Non-pigmented ciliary epithelial cell (primary cell): Measurements from ENCODE around the gene PLA2G4D.

Experiments
- DNase-seq: peaks from one replicate; pipeline ENCODE4 v3.0.0-alpha.2; 2010; ENCODE audit warnings: low read depth

Gene PLA2G4D, protein sequence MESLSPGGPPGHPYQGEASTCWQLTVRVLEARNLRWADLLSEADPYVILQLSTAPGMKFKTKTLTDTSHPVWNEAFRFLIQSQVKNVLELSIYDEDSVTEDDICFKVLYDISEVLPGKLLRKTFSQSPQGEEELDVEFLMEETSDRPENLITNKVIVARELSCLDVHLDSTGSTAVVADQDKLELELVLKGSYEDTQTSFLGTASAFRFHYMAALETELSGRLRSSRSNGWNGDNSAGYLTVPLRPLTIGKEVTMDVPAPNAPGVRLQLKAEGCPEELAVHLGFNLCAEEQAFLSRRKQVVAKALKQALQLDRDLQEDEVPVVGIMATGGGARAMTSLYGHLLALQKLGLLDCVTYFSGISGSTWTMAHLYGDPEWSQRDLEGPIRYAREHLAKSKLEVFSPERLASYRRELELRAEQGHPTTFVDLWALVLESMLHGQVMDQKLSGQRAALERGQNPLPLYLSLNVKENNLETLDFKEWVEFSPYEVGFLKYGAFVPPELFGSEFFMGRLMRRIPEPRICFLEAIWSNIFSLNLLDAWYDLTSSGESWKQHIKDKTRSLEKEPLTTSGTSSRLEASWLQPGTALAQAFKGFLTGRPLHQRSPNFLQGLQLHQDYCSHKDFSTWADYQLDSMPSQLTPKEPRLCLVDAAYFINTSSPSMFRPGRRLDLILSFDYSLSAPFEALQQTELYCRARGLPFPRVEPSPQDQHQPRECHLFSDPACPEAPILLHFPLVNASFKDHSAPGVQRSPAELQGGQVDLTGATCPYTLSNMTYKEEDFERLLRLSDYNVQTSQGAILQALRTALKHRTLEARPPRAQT

GRCh38 chr15:42094512-42094963 lies at the start of gene PLA2G4D:
Gene PLA2G4D (minus strand): TSS chr15:42094562. CDS start chr15:42094459, 103 bp downstream.
- DNase-seq: no peak

- DNase-seq: no peak
Measured at GRCh38 chr15:42143356-42143755, 49.0 kb upstream of the PLA2G4D start.

- DNase-seq: no peak
Measured at GRCh38 chr15:42141795-42142667, 47.7 kb upstream of the PLA2G4D start.

- no peak for DNase-seq
Measured at GRCh38 chr15:42141246-42141645, 46.9 kb upstream of the PLA2G4D start.

DNA sequence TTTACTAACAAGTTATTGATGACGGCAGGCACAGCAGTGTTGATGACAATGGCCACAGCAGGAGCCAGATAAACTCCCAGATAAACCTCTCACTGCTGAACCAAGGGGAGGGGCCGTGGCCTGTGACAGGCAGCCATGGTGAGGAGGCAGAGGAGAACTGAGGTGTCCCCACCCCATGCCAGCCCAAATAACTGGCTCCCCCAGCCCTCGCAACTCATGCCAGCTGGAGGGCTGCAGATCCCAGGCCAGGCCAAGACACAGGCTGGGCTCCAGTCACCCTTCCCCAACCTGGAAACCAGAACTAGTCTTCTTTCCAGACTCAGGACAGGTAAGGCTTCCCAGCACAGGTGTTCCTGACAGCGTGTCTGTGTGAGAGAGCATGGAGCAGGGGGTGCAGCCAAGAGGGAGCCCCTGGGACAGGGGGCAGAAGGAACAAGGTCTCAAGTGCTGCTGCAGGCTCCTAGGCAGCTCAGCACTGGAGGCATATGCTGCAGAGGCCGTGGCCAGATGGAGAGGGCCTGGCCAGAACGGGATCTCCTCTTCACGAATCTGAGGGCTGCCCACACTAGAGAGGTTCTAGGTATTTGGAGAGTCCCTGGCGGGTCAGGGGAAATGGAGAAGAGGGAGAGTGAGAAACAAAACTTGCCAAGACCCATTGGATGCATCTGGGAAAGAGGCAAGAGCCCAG lies 46.2 kb upstream of the PLA2G4D start:
- no peak for DNase-seq

- no peak for DNase-seq
Measured at GRCh38 chr15:42139596-42139995, 45.2 kb upstream of the PLA2G4D start.

DNA sequence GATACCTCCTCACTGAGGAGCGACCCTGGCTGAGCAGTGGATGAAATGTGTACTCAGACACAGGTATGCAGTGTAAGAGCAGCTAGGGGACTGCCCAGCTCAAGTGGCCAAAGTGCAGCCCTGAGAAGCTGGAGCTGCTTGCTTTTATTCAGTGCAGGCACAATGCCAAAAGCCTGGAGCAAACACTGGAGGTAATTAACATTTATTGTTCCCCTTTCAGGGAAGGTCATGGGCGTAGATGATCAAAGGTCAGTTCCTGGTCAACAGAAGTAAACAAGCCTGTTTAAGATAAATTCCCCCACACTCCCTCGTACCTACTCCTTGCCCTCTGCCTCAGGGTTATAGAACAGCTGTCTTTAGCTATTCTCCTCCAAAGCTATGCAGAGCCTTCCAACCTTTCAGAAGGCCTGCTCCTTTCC lies 44.6 kb upstream of the PLA2G4D start:
- no peak for DNase-seq

- DNase-seq: no peak
Measured at GRCh38 chr15:42138411-42138810, 44.0 kb upstream of the PLA2G4D start.

GRCh38 chr15:42137461-42138261 lies 43.3 kb upstream of the PLA2G4D start:
- DNase-seq: peak; percentile 5

DNA sequence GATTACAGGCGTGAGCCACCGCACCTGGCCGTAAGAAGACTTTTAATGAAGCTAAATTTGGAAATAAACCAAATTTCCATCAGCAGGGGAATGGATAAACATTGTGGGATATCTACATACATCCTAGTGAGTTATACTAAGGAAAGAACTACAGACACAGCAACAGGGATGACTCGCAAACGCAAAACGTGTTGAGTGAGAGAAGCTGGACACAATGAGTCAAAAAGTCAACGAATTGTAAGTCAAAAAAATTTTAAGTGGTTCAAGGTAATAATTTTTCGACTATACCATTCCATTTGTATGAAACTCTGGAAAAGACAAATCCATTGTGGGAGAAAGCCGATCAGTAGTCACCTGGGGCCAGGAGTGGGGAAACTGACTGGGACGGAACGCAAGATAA lies 42.2 kb upstream of the PLA2G4D start:
- DNase-seq: no peak

DNA sequence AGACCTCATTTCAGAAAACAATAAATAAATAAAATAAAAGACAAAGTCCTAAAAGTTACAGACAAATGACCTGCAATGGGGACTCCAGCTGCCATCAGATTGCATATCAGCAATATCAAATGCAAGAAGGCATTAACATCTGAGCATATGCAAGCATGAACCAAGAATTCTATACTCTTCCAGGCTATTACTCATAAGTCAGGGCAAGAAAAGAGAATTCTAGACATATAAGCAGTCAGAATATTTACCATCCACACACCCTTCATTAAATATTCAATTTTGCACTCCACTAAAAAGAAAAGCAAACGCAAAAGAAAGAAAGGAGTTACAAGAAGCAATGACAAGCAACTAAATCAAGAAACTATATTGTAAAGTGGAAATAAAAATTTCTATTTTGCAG lies 41.0 kb upstream of the PLA2G4D start:
- no peak for DNase-seq

- no peak for DNase-seq
Measured at GRCh38 chr15:42134617-42135245, 40.4 kb upstream of the PLA2G4D start.

- no peak for DNase-seq
Measured at GRCh38 chr15:42133886-42134502, 39.6 kb upstream of the PLA2G4D start.

DNA sequence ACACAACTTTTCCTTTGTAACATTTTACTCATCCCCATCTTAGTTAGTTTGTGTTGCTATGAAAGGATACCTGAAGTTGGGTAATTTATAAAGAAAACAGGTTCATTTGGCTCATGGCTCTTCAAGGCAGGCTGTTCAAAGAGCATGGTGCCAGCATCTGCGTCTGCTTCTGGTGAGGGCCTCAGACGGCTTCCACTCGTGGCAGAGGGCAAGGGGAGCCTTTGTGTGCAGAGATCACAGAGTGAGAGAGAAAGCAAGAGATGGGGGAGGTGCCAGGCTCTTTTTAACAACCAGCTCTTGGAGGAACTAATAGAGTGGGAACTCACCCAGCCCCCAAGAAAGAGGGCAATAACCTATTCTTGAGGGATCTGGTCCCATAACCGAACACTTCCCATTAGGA lies 39.0 kb upstream of the PLA2G4D start:
- no peak for DNase-seq

GRCh38 chr15:42131826-42132806 lies 37.8 kb upstream of the PLA2G4D start:
- no peak for DNase-seq

DNA sequence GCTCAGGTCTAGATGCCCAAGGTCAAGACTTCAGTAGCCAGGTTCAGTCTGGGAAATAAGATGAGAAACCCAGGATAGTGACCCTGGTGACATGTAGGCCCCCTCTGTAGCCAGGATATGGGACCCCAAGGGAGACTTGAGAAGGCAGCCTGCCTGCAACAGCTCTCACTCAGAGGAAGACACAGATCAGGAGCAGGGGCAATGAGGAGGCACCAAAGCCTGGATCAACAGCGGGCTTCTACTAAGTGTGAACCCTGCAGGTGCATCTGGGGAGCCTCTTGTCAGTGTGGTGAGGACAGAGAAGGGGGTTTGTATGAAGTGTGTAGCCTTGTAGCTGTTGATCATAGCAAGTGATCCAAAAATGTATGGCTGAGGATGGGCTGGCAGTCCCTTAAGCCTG lies 36.6 kb upstream of the PLA2G4D start:
- DNase-seq: no peak

DNA sequence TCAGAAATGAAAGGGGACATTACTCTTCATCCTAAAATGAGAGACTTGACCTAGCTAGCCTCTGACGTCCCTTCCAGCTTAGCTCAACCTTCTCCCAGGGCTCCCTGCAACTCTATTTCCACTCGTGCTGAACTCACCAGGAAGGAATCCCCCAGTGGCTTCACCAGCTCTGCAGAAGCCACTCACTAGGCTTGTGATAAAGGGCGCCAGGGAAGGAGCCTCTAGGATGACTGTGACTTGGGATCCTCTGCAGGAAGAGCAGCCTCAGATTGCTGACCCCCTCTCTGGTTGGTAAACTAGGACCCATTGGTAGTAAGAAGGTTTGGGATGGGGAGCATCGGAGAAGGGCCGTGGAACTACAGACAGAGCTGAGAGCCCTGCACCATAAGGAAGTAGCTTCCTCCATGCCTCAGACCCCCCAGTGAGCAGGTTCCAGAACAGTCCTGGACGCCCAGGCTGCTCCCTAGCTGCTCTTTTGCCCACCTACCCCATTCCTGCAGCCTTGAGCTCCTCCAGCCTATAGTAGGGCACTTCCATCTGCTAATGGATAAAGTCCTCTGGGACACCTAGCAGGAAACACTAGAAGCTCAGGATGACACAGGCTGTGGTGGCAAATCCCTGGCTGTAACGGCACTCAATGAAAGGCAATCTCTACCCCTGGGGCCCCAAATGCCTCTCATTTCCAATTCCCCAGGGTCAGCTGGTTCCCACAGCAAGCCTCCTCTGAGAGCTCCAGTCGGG lies 36.1 kb upstream of the PLA2G4D start:
- no peak for DNase-seq

DNA sequence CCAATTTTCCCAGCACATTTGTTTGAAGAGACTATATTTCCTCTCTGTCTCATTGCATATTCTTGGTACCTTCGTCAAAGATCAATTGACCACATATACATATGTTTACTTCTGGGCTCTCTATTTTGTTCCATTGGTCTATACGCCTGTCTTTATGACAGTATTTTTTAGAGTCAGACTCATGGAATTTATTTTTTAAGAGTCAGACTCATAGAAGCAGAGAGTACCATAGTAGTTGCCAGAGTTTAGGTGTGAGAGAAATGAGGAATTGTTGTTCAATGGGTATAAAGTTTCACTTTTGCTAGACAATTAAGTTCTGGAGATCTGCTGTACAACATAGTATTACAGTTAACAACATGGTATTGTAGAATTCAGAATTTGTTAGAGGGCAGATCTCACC lies 35.0 kb upstream of the PLA2G4D start:
- DNase-seq: no peak
